Measurements from ENCODE around the gene KCNIP2.

- TF ChIP-seq POLR2A (IDR thresholded peaks at IDR 0.05) (no peak), CTCF (IDR thresholded peaks at IDR 0.05) (no peak)
These were observed 37.6 kb upstream of the KCNIP2 start for GRCh38 chr10:101881036-101881774.
